AG04450 (cell line): Measurements from ENCODE around the gene C2orf42. TPM values are rescaled to one million over a fixed set of nuclear protein-coding genes. Genes with fewer than 3 reads are reported as not detected.
"Not testable (repeated sequence)": the region's sequence is repeated elsewhere in the genome, so short reads cannot be mapped to it uniquely, and the experiment has no call there.

Experiments used
- CTCF ChIA-PET: fragments of 300-600, 350-600 bp; formaldehyde crosslinking; extraction: SDS; loops from one replicate; lab custom pipeline; 2022; ENCODE audit warnings: antibody characterized with exemption, inconsistent platforms; lab: Charles Lee
- POLR2A ChIA-PET: fragments of 350-600 bp; formaldehyde crosslinking; extraction: SDS; loops from one replicate; lab custom pipeline; 2021; ENCODE audit warnings: antibody characterized with exemption, inconsistent platforms; lab: Yijun Ruan, JAX
- DNase-seq: peaks from one replicate; pipeline ENCODE4 v3.0.0-alpha.2; 2011; ENCODE audit warnings: low read depth, low spot score
- H3K27ac ChIP-seq: one replicate; pipeline ENCODE4 v1.5.1; 2012; ENCODE audit warnings: low read depth, low read length, control low read depth
- H3K27me3 ChIP-seq: one replicate; pipeline ENCODE4 v1.6.0; 2012; ENCODE audit warnings: low read length; ENCODE audit not compliant: control insufficient read depth, insufficient read depth
- H3K4me3 ChIP-seq: 2 replicates; pipeline ENCODE4 v1.5.1; 2011; ENCODE audit warnings: mild to moderate bottlenecking, low read depth, low read length, control low read depth
- H3K9me3 ChIP-seq: 2 replicates; pipeline ENCODE4 v1.5.1; 2012; ENCODE audit warnings: low read length; ENCODE audit not compliant: control insufficient read depth, insufficient read depth
- CTCF ChIP-seq: IDR thresholded peaks from 2 replicates; pipeline ENCODE4 v1.5.1; 2011; ENCODE audit warnings: low read depth, low read length, control low read depth, inconsistent platforms
- polyA plus RNA-seq: library from polyadenylated mRNA; depleted of rRNA; stranded (reverse); fragments of >200 nt; gene quantifications from 2 replicates; pipeline ENCODE4 v1.2.3, GENCODE V29; 2011

C2orf42 gene
- polyA plus RNA-seq, 1 experiment = 10.7 TPM

- no peak for TF ChIP-seq CTCF
- H3K27ac ChIP-seq = no peak overlapping the region
- DNase-seq = no peak
- POLR2A ChIA-PET = no interaction called here
- no peak overlapping the region for H3K4me3 ChIP-seq
- peaks cover 3% of the 10 kb centered on the region; the same call in 1 of the 2 replicates for H3K9me3 ChIP-seq
- CTCF ChIA-PET = interaction anchor here (0.6 kb wide), 1 partner anchor 157 kb away, joined by 3 read pairs; no protein-coding TSS in a partner anchor
- no peaks in the 10 kb centered on the region for H3K27me3 ChIP-seq
Observed at GRCh38 chr2:70192516-70192915, 1.7 kb upstream of the C2orf42 start.

- no peak for DNase-seq
- ChIA-PET CTCF (interaction anchor here (0.7 to 1.6 kb wide), 2 partner anchors 48 to 279 kb away, joined by 3 to 6 read pairs; no protein-coding TSS in a partner anchor), POLR2A (interaction anchor here (0.6 to 1.5 kb wide), 14 partner anchors 10 to 323 kb away, joined by 3 to 11 read pairs (median 4); partner anchors contain the start of genes MXD1, PCYOX1 and SNRNP27)
- TF ChIP-seq CTCF = no peak
- H3K4me3 ChIP-seq = peak overlapping the region; percentile 91
- no peaks in the 10 kb centered on the region for H3K27me3 ChIP-seq
- H3K9me3 ChIP-seq = peaks cover 3% of the 10 kb centered on the region; the same call in 1 of the 2 replicates
- peak overlapping the region; percentile 94 for H3K27ac ChIP-seq
Observed at GRCh38 chr2:70191244-70191735, 471 bp upstream of the C2orf42 start.

GRCh38 chr2:70188460-70188859 is 2.4 kb downstream of the C2orf42 start:
- POLR2A ChIA-PET = no interaction called here
- Histone ChIP-seq H3K27ac (no peak overlapping the region), H3K9me3 (peaks cover 3% of the 10 kb centered on the region; the same call in 1 of the 2 replicates), H3K4me3 (no peak overlapping the region), H3K27me3 (no peaks in the 10 kb centered on the region)
- TF ChIP-seq CTCF = no peak
- no peak for DNase-seq
- CTCF ChIA-PET = interaction anchor here (0.6 to 1.0 kb wide), 3 partner anchors 46 to 276 kb away, joined by 3 read pairs; no protein-coding TSS in a partner anchor

- H3K27ac ChIP-seq, H3K9me3 ChIP-seq, H3K27me3 ChIP-seq, POLR2A ChIA-PET, CTCF ChIA-PET, H3K4me3 ChIP-seq, DNase-seq: not testable (repeated sequence)
Observed at GRCh38 chr2:70187170-70187569, 3.6 kb downstream of the C2orf42 start.

- ChIA-PET CTCF (no interaction called here), POLR2A (interaction anchor here (0.5 kb wide), 1 partner anchor 11 kb away, joined by 3 read pairs; no protein-coding TSS in a partner anchor)
- Histone ChIP-seq H3K4me3 (no peak overlapping the region), H3K27me3 (no peaks in the 10 kb centered on the region), H3K9me3 (no peaks in the 10 kb centered on the region), H3K27ac (no peak overlapping the region)
- no peak for DNase-seq
- TF ChIP-seq CTCF = no peak
Observed at GRCh38 chr2:70182689-70183088, 8.1 kb downstream of the C2orf42 start.
